GM21526 (cell line): ENCODE results near the gene NCMAP.
"Not testable (repeated sequence)": the region's sequence is repeated elsewhere in the genome, so short reads cannot be mapped to it uniquely, and the experiment has no call there.

ENCODE experiments used
- ATAC-seq: cut with Tn5 transposase; IDR thresholded peaks from one replicate; pipeline ENCODE4 v1.9.1; 2021; ENCODE audit warnings: moderate library complexity; ENCODE audit not compliant: unreplicated experiment, low FRiP score

Gene NCMAP

DNA sequence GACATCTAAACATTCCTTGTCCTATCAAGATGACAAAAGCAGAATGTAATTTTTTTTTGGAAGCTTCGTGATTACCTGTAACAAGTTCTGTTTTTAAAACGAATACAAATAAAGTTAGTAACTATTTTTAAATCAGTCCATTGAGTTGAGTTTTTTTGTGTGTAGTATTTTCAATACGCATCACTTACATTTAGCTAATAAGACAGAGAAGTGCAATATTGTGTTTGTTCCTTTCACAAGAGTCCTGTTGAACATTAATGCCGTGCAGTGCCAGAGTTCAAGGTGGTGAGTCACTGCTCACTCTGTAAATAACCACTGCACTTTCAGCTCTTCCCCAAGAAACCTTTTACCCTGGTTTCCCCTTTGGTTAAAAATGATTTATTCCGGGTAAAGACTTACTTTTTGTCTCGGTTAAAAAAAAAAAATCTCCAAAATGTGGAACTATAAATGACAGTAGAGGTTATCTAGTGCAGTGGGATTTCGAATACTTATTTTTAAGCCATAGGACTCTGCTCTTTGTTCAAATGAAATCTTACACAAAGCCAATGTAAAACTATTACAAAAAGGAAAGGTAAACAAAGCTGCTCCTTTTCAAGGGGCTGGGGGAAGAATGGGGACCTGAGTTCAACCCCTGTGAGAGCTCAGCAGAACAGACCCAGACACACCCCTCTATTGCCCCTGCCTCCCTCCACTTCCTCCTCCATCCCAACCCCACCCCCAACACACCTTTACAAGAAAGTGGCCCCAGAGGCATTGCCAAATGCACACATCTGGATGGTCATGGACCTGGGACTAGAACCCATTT lies 14.8 kb upstream of the NCMAP start:
- no peak for ATAC-seq

DNA sequence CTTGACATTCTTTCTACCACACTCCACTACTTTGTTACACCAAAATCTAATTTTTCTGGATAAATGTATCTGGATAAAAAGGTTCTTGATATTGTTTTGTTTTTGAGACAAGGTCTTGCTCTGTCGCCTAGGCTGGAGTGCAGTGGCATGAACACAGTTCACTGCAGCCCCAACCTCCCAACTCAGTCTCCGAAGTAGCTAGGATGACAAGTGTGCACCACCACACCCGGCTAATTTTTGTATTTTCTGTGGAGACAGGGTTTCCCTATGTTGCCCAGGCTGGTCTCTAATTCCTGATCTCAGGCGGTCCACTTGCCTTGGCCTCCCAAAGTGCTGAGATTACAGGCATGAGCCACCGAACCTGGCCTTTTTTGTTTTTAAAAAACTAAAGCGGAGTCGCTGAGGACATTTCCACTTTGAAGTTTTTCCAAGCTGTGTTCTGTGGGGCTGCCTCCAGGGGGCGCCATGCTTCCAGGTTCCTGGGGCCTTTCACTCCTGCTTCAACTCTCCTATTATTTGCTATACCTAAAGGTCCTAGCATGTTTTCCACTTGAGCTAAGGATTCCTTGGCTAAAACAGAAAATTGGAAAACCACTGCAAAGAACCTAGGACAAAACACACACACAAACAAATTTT lies 14.1 kb upstream of the NCMAP start:
- ATAC-seq, result no peak

DNA sequence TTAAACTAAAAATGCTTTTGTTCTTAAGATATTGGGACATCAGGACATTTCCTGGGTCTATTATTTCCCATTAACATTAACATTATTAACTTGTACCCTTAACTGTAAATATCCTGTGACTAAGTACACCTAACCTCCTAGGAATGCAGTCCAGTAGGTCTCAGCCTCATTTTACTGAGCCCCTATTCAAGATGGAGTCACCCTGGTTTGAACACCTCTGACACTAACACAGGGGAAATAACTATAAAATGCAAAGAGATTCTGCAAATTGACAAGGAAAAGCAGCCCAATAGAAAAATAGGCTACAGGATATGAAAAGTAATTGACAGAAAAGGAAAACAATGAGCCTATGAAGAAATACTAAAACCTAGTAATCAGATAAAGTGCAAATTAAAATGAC lies 11.6 kb upstream of the NCMAP start:
- no peak for ATAC-seq

DNA sequence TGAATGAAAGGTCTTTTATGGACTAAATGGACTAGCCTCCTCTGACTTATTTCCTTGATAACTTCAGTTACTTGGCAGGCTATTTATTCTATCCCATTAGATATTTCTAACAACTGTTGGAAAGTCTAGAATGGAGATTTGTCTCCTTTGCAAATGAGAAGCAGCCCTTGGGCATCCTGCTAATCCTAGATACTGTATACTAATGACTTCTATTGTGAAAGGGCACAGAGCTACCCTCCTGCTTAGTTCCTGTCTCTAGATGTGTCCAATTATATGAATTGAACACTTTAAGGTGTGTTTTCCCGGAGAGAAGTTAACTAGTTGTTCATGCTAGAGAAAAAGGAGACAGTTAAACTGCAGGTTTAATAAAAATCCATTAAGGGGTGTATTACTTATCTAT lies 10.2 kb upstream of the NCMAP start:
- ATAC-seq, result no peak

DNA sequence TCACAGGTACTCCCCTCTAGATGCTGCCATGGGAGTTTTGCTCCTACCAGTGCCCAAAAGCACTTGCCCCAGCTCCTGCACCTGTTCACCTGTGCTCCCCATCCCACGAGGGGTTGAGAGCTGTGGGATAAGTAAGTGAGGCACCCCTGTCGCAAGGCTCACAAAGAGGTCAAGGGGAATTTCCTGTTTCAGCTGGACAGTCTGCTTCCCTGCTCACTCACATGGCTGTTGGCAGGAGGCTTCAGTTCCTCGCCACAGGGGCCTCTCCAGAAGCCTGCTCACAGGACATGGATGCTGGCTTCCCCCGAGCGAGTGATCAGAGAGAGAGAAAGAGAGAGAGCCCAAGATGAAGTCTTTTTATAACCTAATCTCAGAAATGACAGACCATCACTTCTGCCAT lies 8.7 kb upstream of the NCMAP start:
- no peak for ATAC-seq

DNA sequence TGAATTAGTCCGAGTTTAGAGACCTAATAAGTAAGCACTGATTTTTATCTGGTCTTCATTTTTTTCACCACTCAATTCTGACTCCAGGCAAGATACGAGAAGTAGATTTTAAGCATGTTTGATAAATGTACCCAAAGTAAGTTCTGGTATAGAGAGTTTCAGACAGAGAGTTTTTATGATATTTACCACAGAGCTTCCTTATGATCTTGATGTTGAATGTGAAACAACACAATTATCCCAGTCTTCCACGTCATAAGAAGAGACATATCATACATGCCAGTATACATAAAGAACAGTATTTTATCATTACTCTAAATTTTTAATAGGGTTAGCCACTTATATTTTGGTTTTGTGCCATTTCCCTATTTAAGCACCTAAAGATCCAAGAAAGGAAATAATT lies 7.8 kb upstream of the NCMAP start:
- ATAC-seq, result no peak

DNA sequence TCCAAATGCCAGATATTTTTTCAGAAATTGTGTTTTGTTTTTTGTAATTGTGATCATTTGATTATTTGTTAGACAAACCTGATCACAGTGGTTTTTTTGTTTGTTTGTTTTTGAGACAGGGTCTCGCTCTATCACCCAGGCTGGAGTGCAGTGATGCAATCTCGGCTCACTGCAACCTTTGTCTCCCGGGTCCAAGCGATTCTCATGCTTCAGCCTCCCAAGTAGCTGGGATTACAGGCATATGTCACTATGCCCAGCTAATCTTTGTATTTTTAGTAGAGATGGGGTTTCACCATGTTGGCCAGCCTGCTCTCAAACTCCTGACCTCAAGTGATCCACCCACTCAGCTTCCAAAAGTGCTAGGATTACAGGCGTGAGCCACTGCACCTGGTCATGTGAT lies 6.7 kb upstream of the NCMAP start:
- not testable (repeated sequence) for ATAC-seq

DNA sequence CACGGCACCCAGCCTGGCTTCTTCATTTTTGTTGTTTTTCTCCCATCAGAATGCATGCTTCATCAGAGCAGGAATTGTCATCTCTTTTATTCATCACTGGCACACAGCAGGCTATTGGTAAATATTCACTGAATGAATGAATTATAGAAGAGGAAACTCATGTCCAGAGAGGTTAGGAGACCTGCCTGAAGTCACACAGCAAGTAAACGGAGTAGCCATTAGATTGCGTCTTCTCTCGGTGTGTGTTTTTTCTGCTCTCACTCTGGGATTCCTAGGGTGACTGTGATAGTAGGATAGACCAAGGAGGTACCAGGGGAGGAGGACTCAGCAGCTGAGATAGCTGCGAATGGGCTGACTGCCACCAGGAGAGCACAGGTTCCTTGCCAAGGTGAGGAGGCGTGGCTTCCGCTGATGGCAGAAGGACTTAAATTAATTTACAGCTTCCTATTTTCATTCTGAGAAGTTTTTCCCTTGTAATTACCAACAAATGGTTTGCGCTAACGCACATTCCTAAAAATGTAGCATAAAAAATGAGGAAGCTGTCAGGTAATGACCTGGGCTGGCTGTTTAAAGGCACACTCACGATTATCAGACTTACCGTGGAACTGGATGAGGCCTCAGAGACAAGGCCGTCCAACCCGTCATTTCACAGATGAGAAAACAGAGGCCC lies 4.5 kb upstream of the NCMAP start:
- ATAC-seq, result no peak

DNA sequence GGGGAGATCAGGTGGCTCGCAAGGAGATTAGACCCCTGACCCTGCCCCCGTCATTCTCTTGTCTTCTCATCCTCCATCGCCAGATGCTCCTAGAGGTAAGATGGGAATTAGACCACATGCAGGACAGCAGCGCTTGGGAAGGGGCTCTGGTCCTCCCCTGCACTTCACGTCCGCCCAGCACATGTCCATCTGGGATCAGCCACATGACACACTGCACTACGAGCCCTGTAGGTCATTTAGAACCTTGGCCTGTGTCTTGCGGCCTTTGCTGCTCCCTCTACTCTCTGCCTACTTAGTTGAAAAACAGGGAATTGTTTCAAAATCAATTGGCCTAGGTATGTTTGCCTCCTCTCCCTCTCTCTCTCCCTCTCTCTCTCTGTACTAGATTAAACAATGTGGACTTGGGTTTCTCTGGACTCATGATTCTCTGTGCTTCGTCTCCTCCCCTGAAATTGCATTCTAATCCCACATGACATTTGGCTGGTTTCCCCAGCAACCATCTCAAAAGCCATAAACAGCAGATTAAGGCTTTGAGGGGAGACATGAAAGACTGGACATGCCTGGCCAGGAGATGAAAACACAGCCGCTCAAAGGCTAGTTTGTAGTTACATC lies 3.8 kb upstream of the NCMAP start:
- ATAC-seq, result no peak

DNA sequence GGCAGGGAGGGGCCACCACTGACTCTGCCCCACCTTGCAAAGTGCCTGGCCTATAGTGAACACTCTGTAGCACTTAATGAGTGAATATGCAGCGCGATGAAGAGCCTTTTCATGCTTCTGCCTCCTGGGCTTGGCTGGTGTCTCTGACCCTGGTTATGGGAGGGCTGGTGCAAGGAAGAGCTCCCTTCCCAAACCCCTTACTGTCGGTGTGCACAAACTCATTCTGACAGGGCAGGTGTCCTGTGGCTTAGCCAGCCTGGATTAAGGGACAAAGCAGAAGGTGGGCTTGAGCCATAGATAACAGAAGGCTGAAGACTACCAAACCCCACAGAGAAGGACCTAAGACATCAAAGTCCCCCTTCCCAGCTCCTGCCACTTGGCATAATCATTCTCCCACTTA lies 2.0 kb upstream of the NCMAP start:
- ATAC-seq, result no peak

DNA sequence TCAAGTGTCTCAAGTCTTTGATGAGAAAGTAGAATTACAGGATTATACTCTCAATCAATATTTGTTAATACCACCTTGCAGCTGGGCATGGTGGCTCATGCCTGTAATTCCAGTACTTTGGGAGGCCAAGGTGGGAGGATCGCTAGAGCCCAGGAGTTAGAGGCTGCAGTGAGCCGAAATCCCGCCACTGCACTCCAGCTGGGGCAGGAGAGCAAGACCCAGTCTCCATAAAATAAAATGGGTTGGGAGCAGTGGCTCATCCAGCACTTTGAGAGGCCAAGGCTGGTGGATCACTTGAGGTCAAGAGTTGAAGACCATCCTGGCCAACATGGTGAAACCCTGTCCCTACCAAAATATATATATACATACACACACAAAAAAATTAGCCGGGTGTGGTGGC lies 1.2 kb upstream of the NCMAP start:
- no peak for ATAC-seq

DNA sequence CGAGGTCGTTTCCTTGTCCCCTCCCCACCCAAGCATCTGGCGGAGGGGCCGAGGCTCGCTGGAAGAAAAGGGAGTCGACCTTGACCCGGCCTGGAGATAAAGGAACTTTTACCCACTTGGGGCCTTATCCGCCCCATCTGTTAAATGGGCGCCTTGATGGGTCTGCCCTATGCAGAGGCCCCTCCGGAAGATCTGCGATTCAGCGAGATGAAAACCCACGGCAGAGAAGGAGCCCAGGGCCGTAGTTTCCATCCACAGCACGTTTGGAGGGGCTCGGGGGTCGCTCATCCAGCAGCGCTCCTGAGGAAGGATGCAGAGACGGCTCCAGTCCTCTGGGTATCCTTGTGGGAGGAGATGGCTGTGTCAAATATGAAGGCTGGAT lies 518 bp downstream of the NCMAP start:
- ATAC-seq, result no peak

DNA sequence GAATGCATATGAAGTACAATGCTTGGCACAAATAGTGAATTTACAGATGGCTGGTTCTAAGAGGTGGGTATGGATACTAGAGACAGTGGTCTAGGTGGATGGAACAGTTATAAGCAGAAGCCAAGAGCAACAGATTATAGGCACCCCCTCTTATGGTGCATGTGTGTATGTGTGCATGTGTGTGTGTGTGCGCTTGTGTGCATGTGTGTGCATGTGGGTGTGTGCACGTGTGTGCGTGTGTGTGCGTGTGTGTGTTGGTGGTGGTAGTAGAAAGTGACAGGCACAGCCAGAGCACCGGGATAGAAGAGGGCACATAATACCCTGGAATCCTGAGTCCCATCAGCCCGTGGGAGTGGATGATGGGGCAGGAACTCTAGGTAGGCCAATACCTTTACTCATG lies 1.3 kb downstream of the NCMAP start:
- ATAC-seq, result no peak

DNA sequence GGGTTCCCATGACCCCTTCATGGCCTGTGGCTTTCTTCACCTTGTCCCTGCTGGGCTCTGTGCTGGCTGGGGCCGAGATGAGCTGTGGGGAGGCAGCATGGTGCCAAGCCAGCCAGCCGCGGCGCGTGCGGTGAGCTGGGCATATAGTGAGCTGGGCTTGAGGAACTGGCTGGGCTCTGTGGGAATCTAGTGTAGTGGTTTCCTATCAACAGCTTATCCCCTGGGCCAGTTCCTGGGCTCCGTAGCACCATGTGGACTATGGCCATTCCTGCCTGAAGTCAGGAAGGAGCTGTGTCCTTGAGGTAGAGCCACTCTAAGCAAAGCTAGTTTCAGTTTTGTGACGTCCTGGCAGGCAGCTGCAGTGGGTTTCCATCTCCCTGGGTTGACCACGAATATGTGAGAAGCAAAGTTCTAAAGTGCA lies 1.8 kb downstream of the NCMAP start:
- no peak for ATAC-seq

DNA sequence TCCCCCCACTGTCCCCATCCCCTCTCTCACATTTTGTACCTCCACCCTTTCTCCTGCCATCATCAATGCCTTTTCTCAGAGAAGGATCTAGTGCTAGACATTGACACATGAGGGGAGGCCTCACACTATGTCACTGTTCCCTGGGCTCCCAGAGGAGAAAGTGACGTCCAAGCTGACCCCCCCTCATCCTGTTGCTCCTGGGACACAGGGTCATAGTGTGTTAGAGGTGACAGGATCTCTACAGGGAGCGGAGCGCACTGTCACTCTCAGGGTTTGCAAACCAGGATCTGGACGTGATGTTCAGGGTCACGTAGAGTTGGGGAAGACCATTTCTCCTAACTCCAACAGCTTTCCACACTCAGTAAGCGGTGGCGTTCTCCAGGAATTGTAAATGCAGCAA lies 2.6 kb downstream of the NCMAP start:
- no peak for ATAC-seq

DNA sequence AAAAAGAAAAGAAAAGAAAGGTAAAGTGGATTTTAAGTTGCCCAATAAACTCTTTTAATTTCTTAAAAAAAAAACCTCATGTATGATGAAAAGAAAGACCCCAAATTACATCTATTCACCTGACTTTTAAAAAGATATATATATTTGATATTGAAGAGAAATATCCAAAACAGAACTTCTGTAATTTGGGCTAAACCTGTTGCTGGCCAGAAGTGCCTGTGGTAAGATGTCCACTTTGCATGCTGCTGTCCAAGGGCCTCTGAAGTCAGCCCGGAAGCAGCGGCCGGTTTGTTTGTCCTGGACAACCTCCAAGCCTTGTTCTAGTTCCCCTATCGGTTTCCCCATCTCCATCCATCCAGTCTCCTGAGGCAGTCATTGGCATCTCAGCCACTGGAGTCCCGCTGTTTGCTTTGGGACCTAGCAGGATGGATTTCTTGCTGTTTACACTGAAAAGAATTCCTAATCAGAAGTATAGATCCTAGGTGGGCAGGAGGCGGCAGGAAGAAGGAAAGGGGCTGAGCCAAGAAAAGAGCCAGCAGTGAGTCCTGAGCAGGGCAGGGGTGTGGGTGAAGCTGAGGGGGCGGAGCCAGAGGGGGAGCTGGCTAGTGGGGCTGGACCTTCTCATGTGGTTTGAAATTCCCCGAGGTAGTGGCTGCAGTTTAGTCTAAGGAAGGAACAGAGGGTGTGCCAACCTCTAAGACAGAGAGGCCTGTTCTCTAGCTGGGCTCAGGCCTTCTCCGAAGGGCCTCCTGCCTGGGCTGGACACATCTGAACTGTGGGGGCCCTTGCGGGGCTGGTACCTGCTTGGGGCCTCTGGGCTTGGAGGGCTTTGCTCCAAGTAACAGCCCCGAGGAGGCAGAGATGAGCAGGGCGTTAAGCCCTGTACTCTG lies 3.3 kb downstream of the NCMAP start:
- no peak for ATAC-seq

DNA sequence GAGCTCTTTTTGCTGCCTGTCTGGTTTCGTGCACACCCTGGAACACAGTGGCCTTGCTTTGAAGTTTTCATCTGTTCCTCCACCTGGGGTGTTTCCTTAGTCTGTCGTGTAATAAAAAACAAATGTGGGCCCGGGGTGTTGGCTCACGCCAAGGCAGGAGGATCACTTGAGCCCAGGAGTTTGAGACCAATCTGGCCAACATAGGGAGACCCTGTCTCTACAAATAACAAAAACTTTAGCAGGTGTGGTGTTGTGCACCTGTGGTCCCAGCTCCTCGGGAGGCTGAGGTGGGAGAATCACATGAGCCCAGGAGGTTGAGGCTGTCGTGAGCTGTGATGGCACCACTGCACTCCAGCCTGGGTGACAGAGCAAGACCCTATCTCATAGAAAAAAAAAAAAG lies 4.5 kb downstream of the NCMAP start:
- ATAC-seq, result no peak

DNA sequence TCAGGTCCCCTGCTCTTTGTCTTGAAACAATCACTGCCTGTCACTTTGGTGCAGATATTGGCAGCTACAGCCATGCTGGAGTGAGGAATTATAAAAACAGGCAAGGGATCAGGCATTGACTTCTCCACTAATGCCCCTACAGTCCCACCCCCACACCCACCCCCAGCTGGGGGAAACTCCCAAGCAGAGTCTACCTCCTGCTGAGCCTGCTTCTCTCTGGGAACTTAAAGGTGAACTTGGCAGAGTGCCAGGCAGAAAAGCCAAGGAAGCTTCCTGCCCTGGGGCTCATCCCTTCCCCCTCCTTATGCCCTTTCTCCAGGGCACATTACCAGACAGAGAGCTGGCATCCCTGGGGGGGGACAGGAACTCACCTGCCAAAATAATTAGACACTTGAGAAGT lies 6.7 kb downstream of the NCMAP start:
- ATAC-seq, result no peak

DNA sequence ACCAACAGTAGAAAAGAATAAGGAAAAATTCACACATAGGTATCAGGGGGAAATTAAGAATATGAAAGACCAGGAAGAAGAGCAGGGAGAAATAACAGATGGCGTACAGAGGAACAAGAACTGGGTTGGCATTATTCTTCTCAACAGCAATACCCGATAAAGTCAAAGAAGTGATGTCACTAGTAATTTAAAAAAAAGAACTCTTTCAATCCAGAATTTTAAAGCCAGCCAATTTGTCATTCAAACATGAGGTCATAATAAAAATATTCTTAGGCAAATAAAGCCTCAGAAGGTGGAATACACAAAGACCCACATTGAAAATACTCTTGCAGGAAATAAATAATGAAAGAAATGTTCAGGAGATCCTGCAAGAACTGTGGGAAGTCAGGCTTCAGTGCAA lies 8.8 kb downstream of the NCMAP start:
- no peak for ATAC-seq

DNA sequence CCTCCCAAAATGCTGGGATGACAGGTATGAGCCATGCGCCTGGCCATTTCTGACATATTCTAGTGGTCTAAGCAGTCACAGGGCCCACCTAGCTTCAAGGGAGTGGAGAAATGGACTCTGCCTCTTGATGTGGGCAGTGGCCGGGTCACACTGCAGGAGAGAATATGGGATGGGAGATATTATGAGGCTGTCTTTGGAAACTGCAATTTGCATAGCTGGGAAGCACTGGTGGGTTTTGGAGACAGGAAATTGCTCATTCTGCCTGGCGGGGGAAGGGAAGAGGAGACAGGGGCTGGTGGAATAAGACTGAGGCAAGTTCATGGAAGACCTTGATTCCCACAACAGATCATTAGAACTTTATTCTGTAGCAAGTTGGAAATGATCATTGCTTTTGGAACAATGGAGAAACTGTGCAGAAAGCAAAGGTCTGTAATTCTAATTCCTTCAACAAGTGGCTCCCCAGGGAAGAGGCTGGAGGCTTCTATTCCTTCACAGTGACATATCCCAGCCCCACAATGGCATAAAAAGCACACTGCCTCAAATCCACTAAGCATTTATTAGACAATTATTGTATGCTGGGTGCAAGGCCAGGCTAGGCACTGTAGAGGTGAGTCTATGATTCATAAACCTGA lies 10.5 kb downstream of the NCMAP start:
- no peak for ATAC-seq
